HCT116 (cell line): ENCODE data around the gene RFLNA. TPM values are rescaled to one million over a fixed set of nuclear protein-coding genes. Genes with fewer than 3 reads are reported as not detected.

ENCODE experiments used
- ATAC-seq: fragments of 200-7000 bp; cut with Tn5 transposase; 2 replicates; pipeline ENCODE4 v1.9.1; 2020; ENCODE audit warnings: mild to moderate bottlenecking, moderate library complexity
- BruUV-seq: library from RNA; stranded (reverse); fragments of 400-500 nt; replicated peaks from 2 replicates; lab custom pipeline; 2021; lab: Mats Ljungman, UMichigan
- CTCF ChIA-PET: fragments of 300-600 bp; sonication (Branson Sonifier 250); formaldehyde crosslinking; loops from one replicate; lab custom pipeline; 2021; ENCODE audit warnings: antibody characterized with exemption; lab: Charles Lee
- POLR2A ChIA-PET: fragments of 300-600, 350-600 bp; sonication (Branson Sonifier 250); formaldehyde crosslinking; loops from one replicate; lab custom pipeline; 2021; ENCODE audit warnings: antibody characterized with exemption; lab: Charles Lee
- RAD21 ChIA-PET, 2 experiments: fragments of 300-600 bp; sonication (Branson Sonifier 250); formaldehyde crosslinking; loops; one replicate each; lab custom pipeline; 2023; ENCODE audit warnings: low total read pairs in 2 of 2; ENCODE audit not compliant: uncharacterized antibody in 2 of 2, unreplicated experiment in 2 of 2, low non-redundant PET in 1 of 2; lab: Charles Lee
- DNase-seq: peaks from one replicate; pipeline ENCODE4 v3.0.0-alpha.2; 2010; ENCODE audit warnings: low read depth, low spot score
- H2AFZ ChIP-seq: fragments of 200-600 bp; shearing (Covaris generic), sonication (generic); 2 replicates; pipeline ENCODE4 v1.6.1; 2017; ENCODE audit warnings: low read depth, mixed run types, mixed read lengths, antibody characterized with exemption, low read length; ENCODE audit not compliant: poor library complexity, severe bottlenecking
- H3K27ac ChIP-seq: 2 replicates; pipeline ENCODE4 v1.5.1; 2012; ENCODE audit warnings: low read depth, low read length
- H3K27me3 ChIP-seq: fragments of 200-600 bp; sonication (generic); 2 replicates; pipeline ENCODE4 v1.6.1; 2016; ENCODE audit warnings: mixed run types, low read length, mixed read lengths; ENCODE audit not compliant: insufficient read depth
- H3K36me3 ChIP-seq, 2 experiments: fragments of 200-500 bp in 1 of 2; fragments of 200-600 bp in 1 of 2; sonication (Bioruptor generic) in 1 of 2; sonication (generic) in 1 of 2; 2 replicates each; pipeline versions ENCODE4 v1.5.1 to v1.6.1; 2014 to 2016; ENCODE audit warnings: low read length in 2 of 2, inconsistent platforms in 1 of 2, mixed read lengths in 1 of 2, mixed run types in 1 of 2; ENCODE audit not compliant: insufficient read depth in 2 of 2, control insufficient read depth in 1 of 2
- H3K4me1 ChIP-seq, 2 experiments: fragments of 200-600 bp in 1 of 2; sonication (generic) in 1 of 2; 2 replicates each; pipeline versions ENCODE4 v1.5.1 to v1.6.1; 2012 to 2017; ENCODE audit warnings: low read length in 2 of 2, inconsistent platforms in 1 of 2, mild to moderate bottlenecking in 1 of 2, mixed read lengths in 1 of 2, mixed run types in 1 of 2, moderate library complexity in 1 of 2; ENCODE audit not compliant: insufficient read depth in 2 of 2, control insufficient read depth in 1 of 2
- H3K4me2 ChIP-seq: fragments of 200-600 bp; sonication (generic); 2 replicates; pipeline ENCODE4 v1.6.1; 2017; ENCODE audit warnings: mixed run types, low read length, mixed read lengths
- H3K4me3 ChIP-seq, 2 experiments: fragments of 200-600 bp in 1 of 2; sonication (generic) in 1 of 2; replicated peaks in 1 of 2; 2 replicates each; pipeline ENCODE4 v1.5.1; 2011 to 2016; ENCODE audit warnings: low read length in 2 of 2, control low read depth in 1 of 2, low read depth in 1 of 2, mild to moderate bottlenecking in 1 of 2, mixed read lengths in 1 of 2, mixed run types in 1 of 2
- H3K79me2 ChIP-seq: fragments of 200-600 bp; sonication (generic); 2 replicates; pipeline ENCODE4 v1.6.1; 2017; ENCODE audit warnings: mild to moderate bottlenecking, mixed run types, low read length, moderate library complexity, mixed read lengths; ENCODE audit not compliant: insufficient read depth
- H3K9ac ChIP-seq: fragments of 200-600 bp; sonication (generic); 2 replicates; pipeline ENCODE4 v1.6.1; 2016; ENCODE audit warnings: low read length, mixed read lengths
- H3K9me2 ChIP-seq: fragments of 200-600 bp; sonication (generic), shearing (Covaris generic); 2 replicates; pipeline ENCODE4 v1.6.1; 2017; ENCODE audit warnings: mixed run types, mild to moderate bottlenecking, moderate library complexity; ENCODE audit not compliant: insufficient read depth
- H3K9me3 ChIP-seq, 2 experiments: fragments of 200-500 bp in 1 of 2; fragments of 200-600 bp in 1 of 2; sonication (Bioruptor generic) in 1 of 2; sonication (generic) in 1 of 2; 2 replicates each; pipeline ENCODE4 v1.6.1; 2014 to 2017; ENCODE audit warnings: low read length in 2 of 2, mixed read lengths in 2 of 2, inconsistent platforms in 1 of 2, low read depth in 1 of 2, mild to moderate bottlenecking in 1 of 2, mixed run types in 1 of 2, moderate library complexity in 1 of 2; ENCODE audit not compliant: control insufficient read depth in 1 of 2, insufficient read depth in 1 of 2
- H4K20me1 ChIP-seq: fragments of 200-600 bp; sonication (generic), shearing (Covaris generic); 2 replicates; pipeline ENCODE4 v1.6.1; 2017; ENCODE audit warnings: mixed run types, mild to moderate bottlenecking, moderate library complexity; ENCODE audit not compliant: insufficient read depth
- CEBPB ChIP-seq: IDR thresholded peaks from 2 replicates; pipeline ENCODE4 v1.6.1; 2012; ENCODE audit warnings: low read depth
- EZH2phosphoT487 ChIP-seq: fragments of 200-600 bp; IDR thresholded peaks from 2 replicates; pipeline ENCODE4 v1.6.1; 2018; ENCODE audit warnings: antibody characterized with exemption, borderline replicate concordance
- POLR2A ChIP-seq: IDR thresholded peaks from 2 replicates; pipeline ENCODE4 v1.7.0; 2011; ENCODE audit warnings: borderline replicate concordance; ENCODE audit not compliant: insufficient read depth, insufficient read length; ENCODE audit errors: extremely low read depth
- RAD21 ChIP-seq: IDR thresholded peaks from 2 replicates; pipeline ENCODE4 v1.6.1; 2012; ENCODE audit warnings: low read depth, mild to moderate bottlenecking
- SRF ChIP-seq: IDR thresholded peaks from 2 replicates; pipeline ENCODE4 v1.6.1; 2012; ENCODE audit warnings: low read depth
- intact Hi-C: fragments of 100-400 bp; cut with micrococcal nuclease; formaldehyde crosslinking; loops from 2 replicates; pipeline ENCODE4 v1.10.0; 2022
- total RNA-seq: library from RNA; stranded (reverse); gene quantifications from one replicate; pipeline ENCODE4 v1.2.1, GENCODE V29; 2021; ENCODE audit not compliant: unreplicated experiment
- TF ChIP-seq, protein P1 (sequence below), 3 experiments: fragments of 200-600 bp in 1 of 3; sonication (generic) in 1 of 3; IDR thresholded peaks in 2 of 3; conservative IDR thresholded peaks in 1 of 3; 2 replicates each; pipeline ENCODE4 v1.5.1; 2012 to 2017; ENCODE audit warnings: low read depth in 2 of 3, low read length in 2 of 3, antibody characterized with exemption in 1 of 3, borderline replicate concordance in 1 of 3, control low read depth in 1 of 3, mild to moderate bottlenecking in 1 of 3, mixed read lengths in 1 of 3, mixed run types in 1 of 3, moderate library complexity in 1 of 3; ENCODE audit not compliant: insufficient read depth in 1 of 3

The RFLNA gene
- total RNA-seq, 1 experiment from 2014 or later: not detected

DNA sequence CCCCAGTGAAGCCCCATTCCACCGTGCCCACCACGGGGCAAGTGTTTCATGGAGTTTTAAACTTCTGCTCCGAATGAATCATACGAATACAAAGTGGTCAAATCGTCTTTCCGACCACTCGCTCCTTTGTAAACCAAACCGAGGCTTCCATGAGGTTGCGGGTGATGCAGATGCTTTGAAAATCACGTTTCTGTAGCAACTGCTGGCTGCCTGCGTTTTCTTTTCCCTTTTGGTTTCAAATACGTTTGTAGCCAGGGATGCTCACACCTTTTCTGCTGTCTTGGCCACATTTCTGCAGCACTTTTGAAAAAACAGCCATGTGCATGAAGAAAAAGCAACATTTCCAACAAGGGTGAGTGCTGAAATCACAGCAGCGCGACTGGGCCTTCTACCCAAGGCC is 33.7 kb downstream of the RFLNA start:
- no peak overlapping the region for H3K9ac ChIP-seq
- CTCF ChIA-PET: no interaction called here
- no peak for DNase-seq
- no TSS peak for BruUV-seq
- H4K20me1 ChIP-seq: no peaks in the 10 kb centered on the region
- no peak overlapping the region for H3K4me3 ChIP-seq
- no peaks in the 10 kb centered on the region for H3K9me2 ChIP-seq
- intact Hi-C loops: no loop called here
- no peaks in the 10 kb centered on the region for H3K79me2 ChIP-seq
- no peak for ATAC-seq
- no peaks in the 10 kb centered on the region for H3K27me3 ChIP-seq
- peaks cover 1 to 26% of the 10 kb centered on the region in 2 experiments for H3K36me3 ChIP-seq
- no peak overlapping the region for H3K4me2 ChIP-seq
- no peak overlapping the region for H3K27ac ChIP-seq
- H3K4me1 ChIP-seq: no peaks in the 10 kb centered on the region
- RAD21 ChIA-PET: no interaction called here
- TF ChIP-seq EZH2phosphoT487 (no peak), CEBPB (no peak), POLR2A (no peak)
- peaks cover 0 to 4% of the 10 kb centered on the region in 2 experiments; a peak in 1 of 4 replicates for H3K9me3 ChIP-seq
- POLR2A ChIA-PET: no interaction called here
- no peak overlapping the region for H2AFZ ChIP-seq

DNA sequence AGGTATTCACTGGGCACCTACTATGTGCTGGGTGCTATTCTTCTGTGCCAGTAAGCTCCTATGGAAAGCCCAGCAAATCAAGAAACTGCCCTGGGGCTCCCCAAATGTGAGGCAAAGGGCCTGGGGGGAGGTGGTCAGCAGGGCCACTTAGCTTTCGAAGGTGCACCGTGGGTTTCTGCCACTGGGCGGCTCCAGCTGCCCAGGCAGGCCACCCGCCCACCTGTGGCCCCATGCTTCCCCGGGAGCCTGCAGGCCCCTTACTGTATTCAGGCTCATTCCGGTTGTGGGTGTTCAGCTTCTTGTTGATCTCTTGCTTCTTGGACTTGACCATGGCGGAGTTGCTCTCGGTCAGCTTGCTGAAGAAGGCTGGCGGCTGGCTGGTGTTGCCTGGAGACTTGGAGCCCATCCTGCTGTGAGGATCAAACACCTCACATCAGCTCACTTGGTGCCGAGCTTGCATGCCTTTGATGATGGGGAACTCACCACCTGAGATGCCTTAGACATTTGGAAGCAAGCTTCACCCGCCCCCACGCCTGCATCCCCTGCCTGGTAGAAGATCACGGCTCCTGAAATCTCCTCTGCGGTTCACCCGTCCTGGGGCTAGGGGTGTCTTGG is 37.3 kb downstream of the RFLNA start:
- POLR2A ChIA-PET: no interaction called here

More for the DNA sequence above, 37.3 kb downstream of the RFLNA start:
- no peaks in the 10 kb centered on the region for H4K20me1 ChIP-seq
- peaks cover 5 to 26% of the 10 kb centered on the region in 2 experiments; a peak in 3 of 4 replicates for H3K36me3 ChIP-seq
- H3K4me2 ChIP-seq: no peak overlapping the region
- H3K9ac ChIP-seq: no peak overlapping the region
- no peak overlapping the region for H3K27ac ChIP-seq
- DNase-seq: no peak
- ChIA-PET RAD21 (no interaction called here), CTCF (interaction anchor here (0.9 to 1.2 kb wide), 3 partner anchors 14 to 296 kb away, joined by 3 read pairs; no protein-coding TSS in a partner anchor)
- no peaks in the 10 kb centered on the region for H3K79me2 ChIP-seq
- peak; percentile 72 for ATAC-seq
- H2AFZ ChIP-seq: no peak overlapping the region
- H3K27me3 ChIP-seq: no peaks in the 10 kb centered on the region
- no TSS peak for BruUV-seq
- H3K9me2 ChIP-seq: no peaks in the 10 kb centered on the region
- no peaks in the 10 kb centered on the region for H3K9me3 ChIP-seq
- no peak overlapping the region for H3K4me3 ChIP-seq
- TF ChIP-seq RAD21 (peak; percentile 58), SRF (no peak)
- TF ChIP-seq, protein P1, sequence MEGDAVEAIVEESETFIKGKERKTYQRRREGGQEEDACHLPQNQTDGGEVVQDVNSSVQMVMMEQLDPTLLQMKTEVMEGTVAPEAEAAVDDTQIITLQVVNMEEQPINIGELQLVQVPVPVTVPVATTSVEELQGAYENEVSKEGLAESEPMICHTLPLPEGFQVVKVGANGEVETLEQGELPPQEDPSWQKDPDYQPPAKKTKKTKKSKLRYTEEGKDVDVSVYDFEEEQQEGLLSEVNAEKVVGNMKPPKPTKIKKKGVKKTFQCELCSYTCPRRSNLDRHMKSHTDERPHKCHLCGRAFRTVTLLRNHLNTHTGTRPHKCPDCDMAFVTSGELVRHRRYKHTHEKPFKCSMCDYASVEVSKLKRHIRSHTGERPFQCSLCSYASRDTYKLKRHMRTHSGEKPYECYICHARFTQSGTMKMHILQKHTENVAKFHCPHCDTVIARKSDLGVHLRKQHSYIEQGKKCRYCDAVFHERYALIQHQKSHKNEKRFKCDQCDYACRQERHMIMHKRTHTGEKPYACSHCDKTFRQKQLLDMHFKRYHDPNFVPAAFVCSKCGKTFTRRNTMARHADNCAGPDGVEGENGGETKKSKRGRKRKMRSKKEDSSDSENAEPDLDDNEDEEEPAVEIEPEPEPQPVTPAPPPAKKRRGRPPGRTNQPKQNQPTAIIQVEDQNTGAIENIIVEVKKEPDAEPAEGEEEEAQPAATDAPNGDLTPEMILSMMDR (IDR thresholded peaks at IDR 0.05 in 2 of 3, conservative IDR thresholded peaks at IDR 0.05 in 1 of 3; ENCODE audit: borderline replicate concordance in 1 of 3, insufficient read depth in 1 of 3, low read depth in 2 of 3, low read length in 2 of 3): peak in 2 of 3 experiments; percentile 47 to 54; a peak in 4 of 6 replicates
- intact Hi-C loops: loop anchor here (5.0 kb wide), 1 partner anchor 440 kb away; no protein-coding TSS in a partner anchor
- H3K4me1 ChIP-seq: no peaks in the 10 kb centered on the region
